NK-92 (cell line): ENCODE measurements around the gene ULK3.

Source experiments
- DNase-seq: peaks from one replicate; lab custom pipeline; 2025; ENCODE audit not compliant: unreplicated experiment; lab: John Stamatoyannopoulos, UW

Gene ULK3

DNA sequence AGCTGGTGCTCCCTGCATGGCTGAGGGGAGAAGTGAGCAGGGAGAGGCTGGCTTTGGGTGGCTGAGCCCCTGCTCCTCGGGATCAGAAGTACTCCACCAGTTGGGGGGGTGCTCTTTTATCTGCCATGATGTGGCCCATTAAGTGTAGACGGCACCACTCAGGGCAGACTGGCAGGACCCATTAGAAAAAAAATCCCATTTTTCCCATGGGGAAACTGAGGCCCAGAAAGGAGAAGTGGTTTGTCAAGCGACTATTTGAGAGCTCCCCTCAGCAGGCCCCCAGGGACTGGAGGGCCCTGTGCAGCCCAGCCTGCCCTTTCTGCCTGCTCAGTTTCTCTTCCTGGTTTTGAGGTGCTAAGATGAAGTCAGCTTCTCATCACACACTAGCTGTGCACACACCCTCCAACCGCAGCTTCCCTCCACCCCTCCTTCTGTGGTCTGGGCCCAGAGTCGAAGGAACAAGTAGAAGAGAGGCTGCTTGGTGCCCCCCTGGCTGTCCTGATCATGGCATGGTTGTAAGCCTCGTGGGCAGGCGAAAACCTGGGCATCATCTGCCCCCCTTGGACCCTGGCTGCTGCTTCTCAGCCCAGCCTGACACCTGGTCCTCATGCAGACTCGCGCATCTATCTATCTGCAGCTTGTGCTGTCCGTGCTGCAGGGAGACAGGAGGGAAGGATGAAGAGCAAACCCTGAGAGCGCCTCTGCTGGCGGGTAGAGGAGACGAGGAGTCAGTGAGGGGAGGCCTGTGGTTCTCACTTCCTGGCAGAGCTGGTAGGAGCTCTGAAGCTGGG lies 55.5 kb downstream of the ULK3 start:
- DNase-seq, result peak; percentile 62

- DNase-seq, result no peak
These were observed 56.3 kb downstream of the ULK3 start for GRCh38 chr15:74786551-74787165.
